Kidney (tissue), 14 donors: ENCODE measurements around the gene C4orf50. TPM values are rescaled to one million over a fixed set of nuclear protein-coding genes. Genes with fewer than 3 reads are reported as not detected.

ENCODE experiments used
- DNase-seq, 5 donors: peaks; one replicate each; pipeline ENCODE4 v3.0.0-alpha.2; 2013 to 2020
- FAIRE-seq: peaks from 2 replicates; lab custom pipeline; 2012; peaks lifted over from hg19 to GRCh38; lab: Jason Lieb, UNC
- H3K27ac ChIP-seq, 2 donors: one replicate each; pipeline ENCODE4 v1.7.0; 2013; ENCODE audit warnings: low read depth in 2 of 2, low read length in 2 of 2, inconsistent platforms in 1 of 2
- H3K27me3 ChIP-seq: one replicate; pipeline ENCODE4 v1.7.1; 2013; ENCODE audit warnings: low read length, inconsistent platforms; ENCODE audit not compliant: control insufficient read depth, insufficient read depth
- H3K36me3 ChIP-seq, 3 donors: one replicate each; pipeline versions ENCODE4 v1.7.0 to v1.7.1; 2013; ENCODE audit warnings: low read length in 3 of 3, control low read depth in 1 of 3, inconsistent platforms in 1 of 3; ENCODE audit not compliant: insufficient read depth in 3 of 3, control insufficient read depth in 2 of 3
- H3K4me1 ChIP-seq, 3 donors: one replicate each; pipeline versions ENCODE4 v1.7.0 to v1.7.1; 2013; ENCODE audit warnings: low read length in 3 of 3, inconsistent platforms in 1 of 3, low read depth in 1 of 3; ENCODE audit not compliant: control insufficient read depth in 2 of 3, insufficient read depth in 2 of 3
- H3K4me3 ChIP-seq, 3 donors: one replicate each; pipeline versions ENCODE4 v1.7.0 to v1.8.1; 2013; ENCODE audit warnings: low read length in 3 of 3, control low read depth in 1 of 3, inconsistent platforms in 1 of 3
- H3K9ac ChIP-seq, 3 donors: one replicate each; pipeline versions ENCODE4 v1.7.0 to v1.7.1; 2013; ENCODE audit warnings: low read length in 3 of 3, control low read depth in 1 of 3, inconsistent platforms in 1 of 3
- H3K9me3 ChIP-seq, 3 donors: one replicate each; pipeline versions ENCODE4 v1.7.0 to v1.7.1; 2013; ENCODE audit warnings: low read length in 3 of 3, control low read depth in 1 of 3, inconsistent platforms in 1 of 3; ENCODE audit not compliant: control insufficient read depth in 2 of 3, insufficient read depth in 1 of 3
- CTCF ChIP-seq: IDR thresholded peaks from 3 replicates; pipeline ENCODE4 v1.5.1; 2012; ENCODE audit warnings: mild to moderate bottlenecking, moderate library complexity, borderline replicate concordance; ENCODE audit not compliant: insufficient read depth; ENCODE audit errors: extremely low read depth
- intact Hi-C: fragments of 100-400 bp; cut with DNase I; formaldehyde crosslinking; loops from one replicate; pipeline ENCODE4 v1.11.1; 2022
- polyA plus RNA-seq: library from polyadenylated mRNA; stranded (reverse); fragments of 350-450 nt; fragmentation: Illumina TruSeq; extraction: RNeasy Lipid Tissue Mini Kit (QIAGEN cat#74804); gene quantifications from one replicate; pipeline ENCODE4 v1.2.3, GENCODE V29; 2014; ENCODE audit warnings: low read depth, low replicate concordance; ENCODE audit not compliant: insufficient read depth
- total RNA-seq: library from RNA; stranded (reverse); fragmentation: NEBNext Ultra II Directional; extraction: Animal tissue kit (Norgen Biotek cat#: 25700); gene quantifications from one replicate; pipeline ENCODE4 v1.2.1, GENCODE V29; 2021
- donor health status: control.
- donor health status: control.
- donor health status: control.
- donor health status: control.
- donor health status: control.
- donor health status: DM: yes; HTN: yes; CAD: no.
- donor health status: Normal renal cell carcinoma (clear cell type).

C4orf50 gene
- total and polyA plus RNA-seq, 2 donors from 2014 or later = 0.16 TPM; not detected in 1

DNA sequence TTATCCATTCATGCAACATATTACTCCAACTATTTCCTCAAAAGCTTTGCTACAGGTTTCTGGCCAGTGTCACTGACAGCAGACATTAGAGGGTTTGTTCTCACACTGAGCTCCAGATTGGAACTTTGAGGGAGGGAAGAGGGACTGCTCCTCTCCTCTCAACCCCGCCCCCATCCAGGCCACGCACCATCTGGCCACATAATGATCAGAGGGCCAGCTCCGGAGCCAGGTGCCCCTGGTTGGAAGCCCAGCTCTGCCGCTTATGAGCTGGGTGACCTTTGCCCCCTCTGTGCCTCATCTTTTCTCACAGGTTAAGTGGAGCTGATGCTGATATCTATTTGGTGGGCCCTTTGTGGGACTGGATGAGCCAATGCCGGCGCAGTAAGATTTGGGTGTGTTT is 55.8 kb downstream of the C4orf50 start:
- TF ChIP-seq CTCF = no peak
- Histone ChIP-seq H3K36me3 (no peaks in the 10 kb centered on the region), H3K27ac (no peak overlapping the region), H3K9ac (no peak overlapping the region), H3K9me3 (no peaks in the 10 kb centered on the region), H3K4me3 (no peak overlapping the region), H3K4me1 (no peaks in the 10 kb centered on the region), H3K27me3 (no peaks in the 10 kb centered on the region)
- peak in 1 of 5 donors; percentile 29 for DNase-seq
- FAIRE-seq = no peak
- intact Hi-C loops = no loop called here

DNA sequence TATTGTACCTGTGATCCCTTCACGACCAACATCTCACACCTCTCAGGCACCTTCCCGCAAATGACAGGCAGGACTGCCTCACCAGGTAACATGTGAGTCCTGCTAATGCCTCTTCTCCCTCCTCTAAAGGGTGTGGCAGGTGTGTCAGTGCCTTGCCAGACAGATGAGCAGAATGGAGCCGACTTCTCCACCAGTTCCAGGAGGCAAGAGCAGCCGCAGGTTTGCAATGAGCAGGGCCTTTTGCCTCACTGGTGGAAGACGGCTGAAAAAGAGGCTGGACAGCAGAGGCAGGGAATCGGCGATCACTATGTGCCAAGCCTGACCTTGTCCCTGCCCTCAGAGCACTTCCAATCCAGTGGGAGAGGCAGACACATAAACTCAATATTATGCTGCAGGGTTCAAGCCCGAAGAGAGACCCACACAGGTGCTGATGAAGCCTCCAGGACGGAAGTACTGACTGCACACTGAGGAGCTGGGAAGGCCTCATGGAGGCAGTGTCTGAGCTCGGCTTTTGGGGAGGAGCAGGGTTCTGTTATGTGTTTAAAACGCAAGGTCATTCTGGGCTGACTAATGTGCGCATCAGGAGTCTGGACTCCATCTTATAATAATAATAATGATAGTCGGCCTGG is 57.9 kb downstream of the C4orf50 start:
- intact Hi-C loops = no loop called here
- TF ChIP-seq CTCF = no peak
- Histone ChIP-seq H3K9ac (no peak overlapping the region), H3K9me3 (no peaks in the 10 kb centered on the region), H3K4me3 (no peak overlapping the region), H3K36me3 (no peaks in the 10 kb centered on the region), H3K4me1 (peaks cover 0 to 11% (median 0%) of the 10 kb centered on the region in 3 donors), H3K27me3 (no peaks in the 10 kb centered on the region), H3K27ac (no peak overlapping the region)
- DNase-seq = peak in 1 of 5 donors; percentile 24
- FAIRE-seq = no peak

DNA sequence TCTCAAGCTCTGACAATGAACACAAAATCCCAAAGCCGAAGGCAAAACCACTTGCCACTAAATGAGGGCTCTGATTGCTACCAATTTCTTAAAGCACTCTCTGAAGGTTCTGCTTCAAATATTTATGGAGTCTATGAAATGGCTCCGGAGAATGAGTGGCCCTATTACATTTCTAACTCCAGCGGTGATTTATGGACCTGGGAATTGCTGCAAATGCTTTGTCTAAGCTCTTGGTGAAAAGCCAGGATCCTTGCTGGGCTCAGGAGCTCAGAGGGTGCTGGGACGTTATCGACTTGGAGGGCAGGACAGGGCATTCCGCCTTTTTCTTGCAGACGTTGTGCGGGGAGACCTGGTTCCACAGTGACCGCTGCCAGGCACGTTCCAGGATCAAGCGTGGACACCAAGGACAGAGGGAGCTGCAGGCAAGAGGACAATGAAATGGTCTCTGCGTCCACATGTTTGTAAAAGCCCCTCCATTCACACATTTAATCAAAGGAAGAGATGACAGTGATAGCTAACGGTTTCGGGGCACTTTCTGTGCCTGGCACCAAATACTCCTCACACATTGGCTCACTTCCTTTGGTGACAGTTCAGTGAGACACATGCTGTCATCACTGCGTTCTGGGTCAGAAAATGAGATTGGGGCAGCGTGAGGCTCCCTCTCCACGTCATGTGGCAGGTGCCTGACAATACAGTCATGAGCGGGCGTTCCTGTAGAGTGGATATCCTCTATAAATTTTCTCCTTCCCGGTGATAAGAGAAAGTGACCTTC is 58.8 kb downstream of the C4orf50 start:
- H3K27ac ChIP-seq = no peak overlapping the region
- FAIRE-seq = no peak
- peaks cover 0 to 11% (median 0%) of the 10 kb centered on the region in 3 donors for H3K4me1 ChIP-seq
- no peaks in the 10 kb centered on the region for H3K36me3 ChIP-seq
- H3K9ac ChIP-seq = no peak overlapping the region
- H3K4me3 ChIP-seq = no peak overlapping the region
- intact Hi-C loops = no loop called here
- DNase-seq = peak in 3 of 5 donors; percentile 31 to 51 (median 48)
- H3K9me3 ChIP-seq = no peaks in the 10 kb centered on the region
- no peak for TF ChIP-seq CTCF
- no peaks in the 10 kb centered on the region for H3K27me3 ChIP-seq
